Body of pancreas (tissue), 4 donors: ENCODE results near the gene SLC24A3.

ENCODE experiments used
- CTCF ChIP-seq, 7 experiments: fragments of 450-650 bp in 4 of 7; fragments of 200-600 bp in 3 of 7; sonication (generic) in 3 of 7; IDR thresholded peaks; one replicate each; pipeline ENCODE4 v1.5.1; 2016 to 2019; ENCODE audit warnings: antibody characterized with exemption in 7 of 7
- POLR2A ChIP-seq, 3 donors: fragments of 450-650 bp; IDR thresholded peaks; one replicate each; pipeline ENCODE4 v1.6.1; 2016; ENCODE audit warnings: antibody characterized with exemption in 3 of 3, mild to moderate bottlenecking in 2 of 3

DNA sequence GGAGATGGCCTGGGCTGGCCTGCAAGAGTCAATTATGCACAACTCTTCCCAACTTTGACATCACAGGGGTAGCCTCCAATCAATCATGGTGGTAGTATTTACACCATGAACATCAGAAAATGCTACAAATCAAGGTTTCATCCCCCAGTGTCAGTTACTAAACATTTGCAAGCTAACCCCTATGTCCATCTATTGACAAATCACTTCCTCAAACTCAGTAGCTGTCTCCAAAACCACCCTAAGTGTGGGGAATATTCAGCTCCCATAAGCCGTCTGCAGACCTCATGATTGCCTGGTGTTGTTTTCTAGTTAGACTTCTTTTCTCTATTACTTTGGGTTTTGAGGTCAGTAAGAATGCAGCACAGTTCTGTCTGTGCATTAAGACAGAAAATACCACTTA is 344.8 kb downstream of the SLC24A3 start:
- TF ChIP-seq CTCF (IDR thresholded peaks at IDR 0.05) (no peak), POLR2A (IDR thresholded peaks at IDR 0.05) (no peak)
